WTC11 (cell line): Measurements from ENCODE around the gene INPP5E.

Experiments
- ATF1 ChIP-seq: sonication (generic); formaldehyde crosslinking; IDR thresholded peaks from 2 replicates; pipeline ENCODE4 v1.8.1; 2023; ENCODE audit warnings: mild to moderate bottlenecking, moderate library complexity, missing genetic modification reagents
- CTCF ChIP-seq: fragments of 200-600 bp; IDR thresholded peaks from 2 replicates; pipeline ENCODE4 v1.8.0; 2022; ENCODE audit warnings: antibody characterized with exemption
- E2F1 ChIP-seq: sonication (generic); formaldehyde crosslinking; IDR thresholded peaks from 2 replicates; pipeline ENCODE4 v1.8.0; 2022; ENCODE audit warnings: mild to moderate bottlenecking, missing genetic modification reagents
- ETV6 ChIP-seq: sonication (generic); formaldehyde crosslinking; IDR thresholded peaks from 2 replicates; pipeline ENCODE4 v1.8.1; 2022; ENCODE audit warnings: mild to moderate bottlenecking, missing genetic modification reagents
- HMGXB4 ChIP-seq: sonication (generic); formaldehyde crosslinking; IDR thresholded peaks from 2 replicates; pipeline ENCODE4 v1.8.1; 2023; ENCODE audit warnings: mild to moderate bottlenecking, moderate library complexity, missing genetic modification reagents
- MAX ChIP-seq: sonication (generic); formaldehyde crosslinking; IDR thresholded peaks from 2 replicates; pipeline ENCODE4 v1.8.0; 2022; ENCODE audit warnings: mild to moderate bottlenecking, missing genetic modification reagents
- NFE2L1 ChIP-seq: sonication (generic); formaldehyde crosslinking; IDR thresholded peaks from 2 replicates; pipeline ENCODE4 v1.8.1; 2023; ENCODE audit warnings: missing genetic modification reagents
- NFYB ChIP-seq: sonication (generic); formaldehyde crosslinking; conservative IDR thresholded peaks from 2 replicates; pipeline ENCODE4 v1.8.0; 2022; ENCODE audit warnings: low read depth, missing genetic modification reagents
- NR1H2 ChIP-seq: sonication (generic); formaldehyde crosslinking; IDR thresholded peaks from 2 replicates; pipeline ENCODE4 v1.9.0; 2021; ENCODE audit warnings: mild to moderate bottlenecking, moderate library complexity, missing genetic modification reagents
- SP1 ChIP-seq: sonication (generic); formaldehyde crosslinking; conservative IDR thresholded peaks from 2 replicates; pipeline ENCODE4 v1.8.1; 2022; ENCODE audit warnings: missing genetic modification reagents
- TEAD4 ChIP-seq: sonication (generic); formaldehyde crosslinking; IDR thresholded peaks from 2 replicates; pipeline ENCODE4 v1.8.0; 2022; ENCODE audit warnings: mild to moderate bottlenecking, missing genetic modification reagents
- ZBTB43 ChIP-seq: sonication (generic); formaldehyde crosslinking; IDR thresholded peaks from 2 replicates; pipeline ENCODE4 v1.8.1; 2023; ENCODE audit warnings: mild to moderate bottlenecking, missing genetic modification reagents

- TF ChIP-seq CTCF (no peak), ATF1 (CRISPR knock-in tag) (0 out of 2 replicates have a peak, but pooled peaks have one; percentile 52), E2F1 (CRISPR knock-in tag) (no peak), ETV6 (no peak), TEAD4 (CRISPR knock-in tag) (no peak), ZBTB43 (CRISPR knock-in tag) (no peak), MAX (CRISPR knock-in tag) (no peak), NFYB (CRISPR knock-in tag) (no peak), SP1 (CRISPR knock-in tag) (no peak), NR1H2 (CRISPR knock-in tag) (no peak), NFE2L1 (CRISPR knock-in tag) (no peak), HMGXB4 (no peak; the same call in 1 of the 2 replicates)
Measured at GRCh38 chr9:136399176-136400037, 40.2 kb downstream of the INPP5E start.
